Endothelial cell of umbilical vein (primary cell): ENCODE measurements around the gene MACROH2A1. TPM values are rescaled to one million over a fixed set of nuclear protein-coding genes. Genes with fewer than 3 reads are reported as not detected.
A peak's percentile ranks its signal among the peaks of the same experiment; 100 is the strongest.

ENCODE experiments used
- BruUV-seq: library from RNA; stranded (reverse); fragments of 400-500 nt; replicated peaks from 2 replicates; lab custom pipeline; 2021; lab: Mats Ljungman, UMichigan
- CTCF ChIA-PET: fragments of 300-600, 350-600 bp; sonication (Branson Sonifier 250); formaldehyde crosslinking; loops from one replicate; lab custom pipeline; 2021; ENCODE audit warnings: antibody characterized with exemption, inconsistent platforms; lab: Charles Lee
- POLR2A ChIA-PET: fragments of 300-600, 350-600 bp; sonication (Branson Sonifier 250); formaldehyde crosslinking; loops from one replicate; lab custom pipeline; 2021; ENCODE audit warnings: antibody characterized with exemption, inconsistent platforms; lab: Charles Lee
- DNase-seq: peaks from one replicate; pipeline ENCODE4 v3.0.0-alpha.2; 2011; ENCODE audit warnings: low read depth, low spot score
- FAIRE-seq: peaks from 2 replicates; lab custom pipeline; 2011; peaks lifted over from hg19 to GRCh38; lab: Jason Lieb, UNC
- H2AFZ ChIP-seq: 2 replicates; pipeline ENCODE4 v1.6.0; 2012; ENCODE audit warnings: low read depth, low read length, control low read depth, inconsistent platforms
- H3K27ac ChIP-seq: 2 replicates; pipeline ENCODE4 v1.5.1; 2011; ENCODE audit warnings: low read depth, mild to moderate bottlenecking, control low read depth, low read length, moderate library complexity; ENCODE audit not compliant: insufficient read depth
- H3K27me3 ChIP-seq, 2 experiments: 2 replicates each; pipeline versions ENCODE4 v1.6.0 to v1.6.1; 2011; ENCODE audit warnings: low read length in 2 of 2, mixed read lengths in 1 of 2; ENCODE audit not compliant: control insufficient read depth in 2 of 2, insufficient read depth in 2 of 2
- H3K36me3 ChIP-seq, 2 experiments: 2 replicates in 1 of 2; 3 replicates in 1 of 2; pipeline ENCODE4 v1.5.1; 2011; ENCODE audit warnings: low read length in 2 of 2, mild to moderate bottlenecking in 1 of 2, moderate library complexity in 1 of 2; ENCODE audit not compliant: control insufficient read depth in 2 of 2, insufficient read depth in 2 of 2; ENCODE audit errors: extremely low read depth in 1 of 2
- H3K4me1 ChIP-seq: 3 replicates; pipeline ENCODE4 v1.5.1; 2011; ENCODE audit warnings: mild to moderate bottlenecking, low read length; ENCODE audit not compliant: control insufficient read depth, insufficient read depth; ENCODE audit errors: extremely low read depth
- H3K4me2 ChIP-seq: 2 replicates; pipeline ENCODE4 v1.6.1; 2011; ENCODE audit warnings: low read length, control low read depth, mixed read lengths; ENCODE audit not compliant: insufficient read depth
- H3K4me3 ChIP-seq, 3 experiments: fragments of 200-600 bp in 1 of 3; sonication (generic), shearing (Covaris generic) in 1 of 3; replicated peaks in 1 of 3; 2 replicates each; pipeline ENCODE4 v1.5.1; 2011 to 2016; ENCODE audit warnings: control low read depth in 3 of 3, low read length in 3 of 3, mild to moderate bottlenecking in 2 of 3, inconsistent platforms in 1 of 3, low read depth in 1 of 3, moderate library complexity in 1 of 3; ENCODE audit not compliant: insufficient read depth in 1 of 3
- H3K79me2 ChIP-seq: 2 replicates; pipeline ENCODE4 v1.6.0; 2012; ENCODE audit warnings: low read length, inconsistent platforms; ENCODE audit not compliant: control insufficient read depth, insufficient read depth
- H3K9ac ChIP-seq: replicated peaks from 2 replicates; pipeline ENCODE3; 2011; ENCODE audit warnings: low read length, control low read depth; ENCODE audit not compliant: insufficient read depth; ENCODE audit errors: extremely low read depth
- H3K9me1 ChIP-seq: replicated peaks from 3 replicates; pipeline ENCODE4 v1.6.0; 2011; ENCODE audit warnings: mild to moderate bottlenecking, low read length; ENCODE audit not compliant: control insufficient read depth, insufficient read depth; ENCODE audit errors: extremely low read depth
- H3K9me3 ChIP-seq: replicated peaks from 2 replicates; pipeline ENCODE4 v1.5.1; 2012; ENCODE audit warnings: low read length, inconsistent platforms; ENCODE audit not compliant: control insufficient read depth, insufficient read depth
- H4K20me1 ChIP-seq: replicated peaks from 2 replicates; pipeline ENCODE3; 2011; ENCODE audit warnings: mild to moderate bottlenecking, low read length; ENCODE audit not compliant: control insufficient read depth, insufficient read depth; ENCODE audit errors: extremely low read depth
- EZH2 ChIP-seq: IDR thresholded peaks from 2 replicates; pipeline ENCODE4 v1.6.1; 2012; ENCODE audit warnings: borderline replicate concordance, low read depth, mild to moderate bottlenecking, moderate library complexity, low read length, inconsistent platforms; ENCODE audit not compliant: severe bottlenecking
- FOS ChIP-seq: IDR thresholded peaks from 2 replicates; pipeline ENCODE4 v1.6.1; 2011; ENCODE audit warnings: mild to moderate bottlenecking, low read length, moderate library complexity, borderline replicate concordance; ENCODE audit not compliant: insufficient read depth
- GATA2 ChIP-seq: IDR thresholded peaks from 2 replicates; pipeline ENCODE4 v1.7.0; 2011; ENCODE audit warnings: low read depth, mild to moderate bottlenecking, moderate library complexity, mixed read lengths, low read length; ENCODE audit not compliant: insufficient read length, insufficient read depth
- JUN ChIP-seq: IDR thresholded peaks from 2 replicates; pipeline ENCODE4 v1.6.1; 2011; ENCODE audit warnings: borderline replicate concordance, low read depth; ENCODE audit not compliant: insufficient read length, insufficient read depth
- MYC ChIP-seq: IDR thresholded peaks from one replicate; pipeline ENCODE4 v1.6.1; 2011; ENCODE audit warnings: mild to moderate bottlenecking, low read depth, low read length
- POLR2A ChIP-seq: IDR thresholded peaks from 2 replicates; pipeline ENCODE4 v1.6.1; 2012; ENCODE audit warnings: low read depth, mild to moderate bottlenecking, control low read depth, low read length
- POLR2AphosphoS5 ChIP-seq: IDR thresholded peaks from 2 replicates; pipeline ENCODE4 v1.6.1; 2012; ENCODE audit warnings: low read depth, mild to moderate bottlenecking, control low read depth, low read length, moderate library complexity; ENCODE audit not compliant: insufficient read depth
- dilution Hi-C: fragments of 300-500 bp; cut with MboI; formaldehyde crosslinking; loops from one replicate; pipeline ENCODE4 v1.15.0; 2019; ENCODE audit warnings: low sequenced_read_pairs; ENCODE audit not compliant: extremely low pct_ligation_motif_present
- intact Hi-C: fragments of 100-400 bp; cut with micrococcal nuclease; formaldehyde crosslinking; loops from one replicate; pipeline ENCODE4 v1.10.0; 2022
- polyA plus RNA-seq, 4 experiments: library from polyadenylated mRNA; depleted of rRNA in 3 of 4; stranded (reverse) in 3 of 4; unstranded in 1 of 4; fragments of >200 nt; gene quantifications; 2 replicates each; pipeline versions ENCODE4 v1.2.1 to v1.2.3, GENCODE V29; 2011 to 2012; ENCODE audit warnings: missing spikeins in 1 of 4
- total RNA-seq: library from RNA; stranded (reverse); gene quantifications from 2 replicates; pipeline ENCODE4 v1.2.3, GENCODE V29; 2021
- TF ChIP-seq, protein P1 (sequence below): IDR thresholded peaks from 2 replicates; pipeline ENCODE4 v1.6.1; 2011; ENCODE audit not compliant: insufficient read depth, insufficient read length
- TF ChIP-seq, protein P2 (sequence below), 2 donors: IDR thresholded peaks; 1 replicate in 1 of 2; 2 replicates in 1 of 2; pipeline ENCODE4 v1.5.1; 2011; ENCODE audit warnings: low read length in 2 of 2, mild to moderate bottlenecking in 2 of 2, moderate library complexity in 2 of 2, control low read depth in 1 of 2, inconsistent platforms in 1 of 2, low read depth in 1 of 2; ENCODE audit not compliant: insufficient read depth in 1 of 2; ENCODE audit errors: extremely low read depth in 1 of 2

Gene MACROH2A1
- total and polyA plus RNA-seq, 2 donors (not counting 3 experiments of a cell fraction or from before 2014, with no cell fraction given), result 89.3 to 147 TPM

DNA sequence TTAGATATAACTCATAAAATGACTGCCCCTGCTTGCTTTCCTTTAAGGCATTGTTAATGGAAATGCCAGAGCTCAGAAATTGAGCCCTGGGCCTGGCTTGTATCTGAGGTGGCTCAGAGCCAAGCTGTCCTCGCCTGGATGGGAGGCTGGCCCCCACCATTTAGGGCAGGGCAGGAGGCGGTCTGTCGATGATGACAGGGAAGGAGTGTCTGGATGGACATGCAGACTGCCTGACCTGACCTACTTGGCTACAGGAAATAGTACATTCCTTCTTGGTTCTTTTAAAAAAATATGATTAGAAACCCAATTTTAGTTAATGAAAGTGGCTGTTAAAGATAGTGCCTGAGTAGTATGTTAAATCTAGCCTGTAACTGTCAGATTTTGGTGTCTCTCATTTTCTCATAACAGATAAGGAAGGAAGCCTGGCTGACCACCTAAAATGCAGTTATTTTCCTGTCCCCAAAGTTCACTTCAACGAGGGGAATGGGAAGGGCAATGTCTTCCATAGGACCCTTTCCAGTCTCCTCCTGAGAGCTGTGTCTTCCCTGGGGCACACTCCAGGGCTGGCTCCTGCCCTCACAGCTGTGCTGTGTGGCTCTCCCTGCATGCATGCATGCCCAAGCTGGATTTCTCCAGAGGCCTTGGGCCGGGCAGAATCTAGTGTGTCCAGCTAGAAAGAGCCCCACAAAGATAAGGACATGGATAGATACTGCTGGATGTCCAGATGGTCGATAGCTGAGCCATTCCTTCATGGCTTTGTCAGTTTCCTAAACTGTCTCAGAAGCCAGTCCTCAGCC is 42.3 kb downstream of the MACROH2A1 start:
- no peaks in the 10 kb centered on the region for H3K9me3 ChIP-seq
- POLR2A ChIA-PET, result no interaction called here
- peak; percentile 54 for FAIRE-seq
- TF ChIP-seq POLR2A (no peak), GATA2 (no peak), FOS (no peak), MYC (no peak), POLR2AphosphoS5 (no peak), JUN (no peak), EZH2 (no peak)
- TF ChIP-seq, protein P1, sequence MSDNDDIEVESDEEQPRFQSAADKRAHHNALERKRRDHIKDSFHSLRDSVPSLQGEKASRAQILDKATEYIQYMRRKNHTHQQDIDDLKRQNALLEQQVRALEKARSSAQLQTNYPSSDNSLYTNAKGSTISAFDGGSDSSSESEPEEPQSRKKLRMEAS, result no peak
- TF ChIP-seq, protein P2, sequence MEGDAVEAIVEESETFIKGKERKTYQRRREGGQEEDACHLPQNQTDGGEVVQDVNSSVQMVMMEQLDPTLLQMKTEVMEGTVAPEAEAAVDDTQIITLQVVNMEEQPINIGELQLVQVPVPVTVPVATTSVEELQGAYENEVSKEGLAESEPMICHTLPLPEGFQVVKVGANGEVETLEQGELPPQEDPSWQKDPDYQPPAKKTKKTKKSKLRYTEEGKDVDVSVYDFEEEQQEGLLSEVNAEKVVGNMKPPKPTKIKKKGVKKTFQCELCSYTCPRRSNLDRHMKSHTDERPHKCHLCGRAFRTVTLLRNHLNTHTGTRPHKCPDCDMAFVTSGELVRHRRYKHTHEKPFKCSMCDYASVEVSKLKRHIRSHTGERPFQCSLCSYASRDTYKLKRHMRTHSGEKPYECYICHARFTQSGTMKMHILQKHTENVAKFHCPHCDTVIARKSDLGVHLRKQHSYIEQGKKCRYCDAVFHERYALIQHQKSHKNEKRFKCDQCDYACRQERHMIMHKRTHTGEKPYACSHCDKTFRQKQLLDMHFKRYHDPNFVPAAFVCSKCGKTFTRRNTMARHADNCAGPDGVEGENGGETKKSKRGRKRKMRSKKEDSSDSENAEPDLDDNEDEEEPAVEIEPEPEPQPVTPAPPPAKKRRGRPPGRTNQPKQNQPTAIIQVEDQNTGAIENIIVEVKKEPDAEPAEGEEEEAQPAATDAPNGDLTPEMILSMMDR (IDR thresholded peaks at IDR 0.05; ENCODE audit: extremely low read depth in 1 of 2, insufficient read depth in 1 of 2, low read depth in 1 of 2, low read length in 2 of 2), result no peak
- H3K27me3 ChIP-seq, result no peaks in the 10 kb centered on the region
- CTCF ChIA-PET, result interaction anchor here (0.6 to 2.9 kb wide), 5 partner anchors 9 to 242 kb away, joined by 3 to 9 read pairs (median 3); no protein-coding TSS in a partner anchor
- no peaks in the 10 kb centered on the region for H3K9me1 ChIP-seq
- peak; percentile 41 for DNase-seq
- no peak overlapping the region for H3K27ac ChIP-seq
- no peak overlapping the region for H2AFZ ChIP-seq
- no peak overlapping the region for H3K9ac ChIP-seq
- no peaks in the 10 kb centered on the region for H4K20me1 ChIP-seq
- H3K36me3 ChIP-seq, result peaks cover 18% of the 10 kb centered on the region in 2 experiments
- intact Hi-C loops, result no loop called here
- no peak overlapping the region for H3K4me2 ChIP-seq
- dilution Hi-C loops, result no loop called here
- no peaks in the 10 kb centered on the region for H3K4me1 ChIP-seq
- no peak overlapping the region for H3K4me3 ChIP-seq
- BruUV-seq, result no TSS peak
- no peaks in the 10 kb centered on the region for H3K79me2 ChIP-seq
